HG02623 (cell line): ENCODE measurements around the gene ERGIC1.
"Not testable (repeated sequence)": the region's sequence is repeated elsewhere in the genome, so short reads cannot be mapped to it uniquely, and the experiment has no call there.

Experiments used
- ATAC-seq: cut with Tn5 transposase; IDR thresholded peaks from one replicate; pipeline ENCODE4 v1.9.1; 2021; ENCODE audit warnings: moderate library complexity; ENCODE audit not compliant: unreplicated experiment

The ERGIC1 gene

GRCh38 chr5:172833686-172834414 is at the start of gene ERGIC1:
Gene ERGIC1, plus strand, starts transcription at chr5:172834251. Its CDS starts 163 bp downstream, at chr5:172834414.
- ATAC-seq = peak; percentile 66

- no peak for ATAC-seq
Measured at GRCh38 chr5:172785429-172786088, 48.5 kb upstream of the ERGIC1 start.

GRCh38 chr5:172786736-172787462 is 47.2 kb upstream of the ERGIC1 start:
- no peak for ATAC-seq

GRCh38 chr5:172787538-172787937 is 46.5 kb upstream of the ERGIC1 start:
- ATAC-seq = not testable (repeated sequence)

GRCh38 chr5:172788771-172789686 is 45.0 kb upstream of the ERGIC1 start:
- no peak for ATAC-seq

GRCh38 chr5:172789687-172790495 is 44.2 kb upstream of the ERGIC1 start:
- no peak for ATAC-seq

- no peak for ATAC-seq
Measured at GRCh38 chr5:172790496-172790889, 43.6 kb upstream of the ERGIC1 start.

- ATAC-seq = no peak
Measured at GRCh38 chr5:172791286-172791685, 42.8 kb upstream of the ERGIC1 start.

- ATAC-seq = no peak
Measured at GRCh38 chr5:172791726-172792445, 42.2 kb upstream of the ERGIC1 start.

GRCh38 chr5:172792701-172793570 is 41.1 kb upstream of the ERGIC1 start:
- ATAC-seq = no peak

- no peak for ATAC-seq
Measured at GRCh38 chr5:172793577-172794488, 40.2 kb upstream of the ERGIC1 start.

GRCh38 chr5:172795318-172795977 is 38.6 kb upstream of the ERGIC1 start:
- no peak for ATAC-seq

- no peak for ATAC-seq
Measured at GRCh38 chr5:172796306-172796705, 37.7 kb upstream of the ERGIC1 start.

- ATAC-seq = no peak
Measured at GRCh38 chr5:172797771-172798191, 36.3 kb upstream of the ERGIC1 start.

- ATAC-seq = no peak
Measured at GRCh38 chr5:172798422-172799215, 35.4 kb upstream of the ERGIC1 start.

- ATAC-seq = no peak
Measured at GRCh38 chr5:172799416-172799815, 34.6 kb upstream of the ERGIC1 start.
